GM12878 (cell line): ENCODE measurements around the gene CEBPG. TPM values are rescaled to one million over a fixed set of nuclear protein-coding genes. Genes with fewer than 3 reads are reported as not detected.

ENCODE experiments used
- ATAC-seq: fragments of 200-7000 bp; cut with Tn5 transposase; 3 replicates; pipeline ENCODE4 v1.9.1; 2020; ENCODE audit warnings: mild to moderate bottlenecking, moderate library complexity
- BruUV-seq: library from RNA; stranded (reverse); fragments of 400-500 nt; replicated peaks from 2 replicates; lab custom pipeline; 2021; lab: Mats Ljungman, UMichigan
- CTCF ChIA-PET: fragments of 300-600 bp; sonication (Branson Sonifier 250); formaldehyde crosslinking; extraction: SDS; loops from one replicate; lab custom pipeline; 2021; ENCODE audit warnings: inconsistent platforms; lab: Yijun Ruan, JAX
- POLR2A ChIA-PET: fragments of 350-600 bp; formaldehyde crosslinking; extraction: SDS; loops from one replicate; lab custom pipeline; 2021; ENCODE audit warnings: inconsistent platforms; lab: Charles Lee
- RAD21 ChIA-PET: fragments of 300-600 bp; sonication (Branson Sonifier 250); formaldehyde crosslinking; loops from one replicate; lab custom pipeline; 2023; ENCODE audit warnings: antibody characterized with exemption; ENCODE audit not compliant: unreplicated experiment; lab: Charles Lee
- SMC1A ChIA-PET: fragments of 300-600 bp; sonication (Branson Sonifier 250); formaldehyde crosslinking; loops from one replicate; lab custom pipeline; 2023; ENCODE audit not compliant: unreplicated experiment, uncharacterized antibody; lab: Charles Lee
- DNase-seq: peaks from one replicate; pipeline ENCODE4 v3.0.0-alpha.2; 2011; ENCODE audit warnings: low read depth, low spot score
- FAIRE-seq: peaks from 3 replicates; lab custom pipeline; 2011; peaks lifted over from hg19 to GRCh38; lab: Jason Lieb, UNC
- H2AFZ ChIP-seq: 2 replicates; pipeline ENCODE4 v1.6.0; 2011; ENCODE audit warnings: low read depth, low read length, control low read depth; ENCODE audit not compliant: control insufficient read depth
- H3K27ac ChIP-seq: 2 replicates; pipeline ENCODE4 v1.5.1; 2011; ENCODE audit warnings: control low read depth; ENCODE audit not compliant: control insufficient read depth, insufficient read depth
- H3K27me3 ChIP-seq, 2 experiments: replicated peaks in 1 of 2; 2 replicates each; pipeline versions ENCODE4 v1.6.0 to v1.6.1; 2011; ENCODE audit warnings: low read length in 1 of 2; ENCODE audit not compliant: control insufficient read depth in 2 of 2, insufficient read depth in 2 of 2
- H3K36me3 ChIP-seq, 2 experiments: 2 replicates each; pipeline ENCODE4 v1.5.1; 2011; ENCODE audit warnings: low read length in 1 of 2; ENCODE audit not compliant: control insufficient read depth in 2 of 2, insufficient read depth in 2 of 2
- H3K4me1 ChIP-seq: 2 replicates; pipeline ENCODE4 v1.6.1; 2011; ENCODE audit warnings: mild to moderate bottlenecking, low read length, moderate library complexity, mixed read lengths; ENCODE audit not compliant: control insufficient read depth, insufficient read depth
- H3K4me2 ChIP-seq: 2 replicates; pipeline ENCODE4 v1.6.0; 2011; ENCODE audit warnings: control low read depth; ENCODE audit not compliant: control insufficient read depth, insufficient read depth
- H3K4me3 ChIP-seq: fragments of 200-600 bp; sonication (generic); 2 replicates; pipeline ENCODE4 v1.5.1; 2016
- H3K79me2 ChIP-seq: 2 replicates; pipeline ENCODE4 v1.6.0; 2011; ENCODE audit warnings: low read length; ENCODE audit not compliant: control insufficient read depth, insufficient read depth
- H3K9ac ChIP-seq: 2 replicates; pipeline ENCODE4 v1.8.0; 2011; ENCODE audit warnings: low read length, control low read depth, mixed read lengths; ENCODE audit not compliant: control insufficient read depth, insufficient read depth
- H3K9me3 ChIP-seq: replicated peaks from 3 replicates; pipeline ENCODE4 v1.5.1; 2011; ENCODE audit warnings: mild to moderate bottlenecking, low read length; ENCODE audit not compliant: control insufficient read depth, insufficient read depth
- H4K20me1 ChIP-seq: 2 replicates; pipeline ENCODE4 v1.6.0; 2011; ENCODE audit not compliant: control insufficient read depth, insufficient read depth
- BCL11A ChIP-seq: IDR thresholded peaks from 2 replicates; pipeline ENCODE4 v1.6.1; 2011; ENCODE audit warnings: low read depth, low read length
- IKZF1 ChIP-seq: fragments of 450-650 bp; conservative IDR thresholded peaks from 2 replicates; pipeline ENCODE4 v1.6.1; 2017; ENCODE audit warnings: antibody characterized with exemption, mild to moderate bottlenecking
- JUND ChIP-seq: IDR thresholded peaks from 2 replicates; pipeline ENCODE4 v1.6.1; 2012; ENCODE audit warnings: low read depth, mild to moderate bottlenecking, low read length, improper control_type of control experiment, moderate library complexity
- KAT2A ChIP-seq: conservative IDR thresholded peaks from 2 replicates; pipeline ENCODE4 v1.6.1; 2011; ENCODE audit warnings: low read depth, low read length; ENCODE audit not compliant: control insufficient read depth
- KDM1A ChIP-seq: fragments of 200-600 bp; sonication (generic); IDR thresholded peaks from 2 replicates; pipeline ENCODE4 v1.6.1; 2016; ENCODE audit warnings: borderline replicate concordance
- NR2C1 ChIP-seq: fragments of 450-650 bp; IDR thresholded peaks from 2 replicates; pipeline ENCODE4 v1.6.1; 2017; ENCODE audit warnings: antibody characterized with exemption, mild to moderate bottlenecking, moderate library complexity
- RB1 ChIP-seq: fragments of 450-650 bp; formaldehyde crosslinking; IDR thresholded peaks from 2 replicates; pipeline ENCODE4 v1.6.1; 2017; ENCODE audit warnings: mild to moderate bottlenecking, borderline replicate concordance
- ZNF24 ChIP-seq: fragments of 450-650 bp; IDR thresholded peaks from 2 replicates; pipeline ENCODE4 v1.6.1; 2017; ENCODE audit warnings: antibody characterized with exemption, mild to moderate bottlenecking
- WGBS: methylation state at CpG from one replicate; pipeline ENCODE4 v1.1.6; 2016; ENCODE audit warnings: low lambda C conversion rate; ENCODE audit not compliant: insufficient replicate concordance, insufficient coverage; ENCODE audit errors: missing lambda C conversion rate; 5-methylcytosine and 5-hydroxymethylcytosine counted together
- in situ Hi-C: fragments of 300-500 bp; cut with MboI; formaldehyde crosslinking; loops from 9 replicates; pipeline ENCODE4 v1.14.3; 2018; ENCODE audit warnings: mixed read lengths
- intact Hi-C: fragments of 100-400 bp; cut with micrococcal nuclease; formaldehyde crosslinking; loops from one replicate; pipeline ENCODE4 v1.14.2; 2022; ENCODE audit not compliant: unreplicated experiment
- polyA plus RNA-seq, 11 experiments: library from polyadenylated mRNA; depleted of rRNA in 4 of 11; unstranded in 6 of 11; stranded (reverse) in 5 of 11; fragments of >200 nt; fragmentation: Nextera tagmentation in 4 of 11; fragmentation: Illumina TruSeq in 1 of 11; extraction: Ambion mirVana in 4 of 11; extraction: Trizol in 1 of 11; gene quantifications; 1 replicate in 1 of 11; 2 replicates in 10 of 11; pipeline versions ENCODE4 v1.2.1 to v1.2.3, GENCODE V29; 2011 to 2016; ENCODE audit warnings: inconsistent platforms in 2 of 11, missing spikeins in 2 of 11, low read depth in 1 of 11
- total RNA-seq, 4 experiments: library from RNA; depleted of rRNA in 3 of 4; stranded (reverse); fragments of >200 nt in 3 of 4; fragmentation: Illumina TruSeq in 1 of 4; extraction: Trizol in 1 of 4; gene quantifications; 2 replicates each; pipeline versions ENCODE4 v1.2.1 to v1.2.3, GENCODE V29; 2013 to 2021
- TF ChIP-seq, protein P1 (sequence below): fragments of 450-650 bp; IDR thresholded peaks from 2 replicates; pipeline ENCODE4 v1.6.1; 2017; ENCODE audit warnings: mild to moderate bottlenecking, moderate library complexity
- TF ChIP-seq, protein P2 (sequence below): IDR thresholded peaks from 2 replicates; pipeline ENCODE4 v1.6.1; 2012; ENCODE audit warnings: improper control_type of control experiment, low read depth, low read length; ENCODE audit not compliant: insufficient replicate concordance
- TF ChIP-seq, protein P3 (sequence below): IDR thresholded peaks from 2 replicates; pipeline ENCODE4 v1.6.1; 2012; ENCODE audit warnings: low read depth, low read length, improper control_type of control experiment

The CEBPG gene
- total and polyA plus RNA-seq, 10 of the 15 experiments (the other 5 are each of a cell fraction or from before 2014, with no cell fraction given) = 5.2 to 22.4 (median 20.0) TPM

DNA sequence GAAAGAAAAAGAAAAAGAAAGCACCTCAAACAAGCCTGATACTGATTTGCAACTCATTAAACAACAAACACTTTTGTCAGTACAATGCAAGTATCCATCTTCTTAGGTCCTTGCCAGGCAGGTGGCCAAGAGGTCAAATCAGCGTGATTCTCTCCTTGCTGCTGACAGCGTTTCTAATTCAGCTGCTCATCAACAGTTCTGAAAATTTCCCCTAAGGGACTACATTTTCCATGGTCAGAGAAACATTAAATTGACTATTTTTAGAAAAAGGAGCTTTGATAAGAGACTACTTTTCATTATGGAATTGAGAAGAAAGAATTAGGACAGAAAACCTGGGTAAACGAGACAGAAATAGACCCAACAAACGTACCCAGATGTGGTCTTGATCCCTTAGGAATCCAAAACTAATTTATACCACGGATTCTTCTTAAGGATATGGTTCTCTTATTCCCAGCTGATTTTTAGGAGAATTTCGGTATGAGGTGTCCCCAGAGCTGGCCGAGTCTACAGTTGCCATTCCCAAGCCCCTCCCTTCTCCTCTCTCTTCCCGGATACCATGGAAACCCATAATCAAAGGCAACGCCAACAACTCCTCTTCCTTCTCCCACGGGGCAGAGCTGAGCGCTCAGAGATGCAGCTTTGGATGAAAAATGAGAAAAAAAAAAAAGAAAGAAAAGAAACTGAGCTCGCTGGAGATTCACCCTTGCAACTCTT is 29.5 kb upstream of the CEBPG start (continued):
- no peak for TF ChIP-seq BCL11A
- TF ChIP-seq JUND = no peak
- TF ChIP-seq KAT2A = no peak
- TF ChIP-seq NR2C1 = no peak

DNA sequence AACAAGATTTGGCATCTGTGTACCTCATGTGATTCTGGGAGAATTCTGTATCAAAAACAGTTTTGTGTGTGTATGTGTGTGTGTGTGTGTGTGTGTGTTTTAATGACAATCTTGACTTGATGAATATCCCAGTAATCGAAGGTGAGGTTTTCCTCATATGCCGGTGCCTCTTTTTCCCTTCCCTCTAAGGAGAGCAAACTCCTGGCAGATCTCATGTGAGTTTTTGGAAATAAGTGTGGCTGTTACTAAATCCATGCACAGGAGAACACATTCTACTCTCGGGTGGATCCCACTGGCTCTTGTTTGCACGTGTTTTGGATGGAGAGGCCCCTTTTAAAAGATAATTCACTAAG is 29.0 kb upstream of the CEBPG start:
- no TSS peak for BruUV-seq
- DNase-seq = no peak
- POLR2A ChIA-PET = no interaction called here
- 38% methylated on average over 4 of the region's 4 CpGs for WGBS
- no peak for FAIRE-seq
- intact Hi-C loops (no loop called here), in situ Hi-C loops (no loop called here)
- no peaks in the 10 kb centered on the region for H3K79me2 ChIP-seq
- H3K9ac ChIP-seq = no peak overlapping the region
- CTCF ChIA-PET = interaction anchor here (1.0 kb wide), 1 partner anchor 34 kb away, joined by 3 read pairs; no protein-coding TSS in a partner anchor
- no peaks in the 10 kb centered on the region for H3K27me3 ChIP-seq
- no peak overlapping the region for H3K27ac ChIP-seq
- H2AFZ ChIP-seq = no peak overlapping the region
- no peak overlapping the region for H3K4me3 ChIP-seq
- H3K4me1 ChIP-seq = no peaks in the 10 kb centered on the region
- H3K9me3 ChIP-seq = no peaks in the 10 kb centered on the region
- no peaks in the 10 kb centered on the region for H4K20me1 ChIP-seq
- SMC1A ChIA-PET = no interaction called here
- no peaks in the 10 kb centered on the region for H3K36me3 ChIP-seq
- no peak overlapping the region for H3K4me2 ChIP-seq
- no peak for ATAC-seq
- RAD21 ChIA-PET = no interaction called here
- TF ChIP-seq, protein P1, sequence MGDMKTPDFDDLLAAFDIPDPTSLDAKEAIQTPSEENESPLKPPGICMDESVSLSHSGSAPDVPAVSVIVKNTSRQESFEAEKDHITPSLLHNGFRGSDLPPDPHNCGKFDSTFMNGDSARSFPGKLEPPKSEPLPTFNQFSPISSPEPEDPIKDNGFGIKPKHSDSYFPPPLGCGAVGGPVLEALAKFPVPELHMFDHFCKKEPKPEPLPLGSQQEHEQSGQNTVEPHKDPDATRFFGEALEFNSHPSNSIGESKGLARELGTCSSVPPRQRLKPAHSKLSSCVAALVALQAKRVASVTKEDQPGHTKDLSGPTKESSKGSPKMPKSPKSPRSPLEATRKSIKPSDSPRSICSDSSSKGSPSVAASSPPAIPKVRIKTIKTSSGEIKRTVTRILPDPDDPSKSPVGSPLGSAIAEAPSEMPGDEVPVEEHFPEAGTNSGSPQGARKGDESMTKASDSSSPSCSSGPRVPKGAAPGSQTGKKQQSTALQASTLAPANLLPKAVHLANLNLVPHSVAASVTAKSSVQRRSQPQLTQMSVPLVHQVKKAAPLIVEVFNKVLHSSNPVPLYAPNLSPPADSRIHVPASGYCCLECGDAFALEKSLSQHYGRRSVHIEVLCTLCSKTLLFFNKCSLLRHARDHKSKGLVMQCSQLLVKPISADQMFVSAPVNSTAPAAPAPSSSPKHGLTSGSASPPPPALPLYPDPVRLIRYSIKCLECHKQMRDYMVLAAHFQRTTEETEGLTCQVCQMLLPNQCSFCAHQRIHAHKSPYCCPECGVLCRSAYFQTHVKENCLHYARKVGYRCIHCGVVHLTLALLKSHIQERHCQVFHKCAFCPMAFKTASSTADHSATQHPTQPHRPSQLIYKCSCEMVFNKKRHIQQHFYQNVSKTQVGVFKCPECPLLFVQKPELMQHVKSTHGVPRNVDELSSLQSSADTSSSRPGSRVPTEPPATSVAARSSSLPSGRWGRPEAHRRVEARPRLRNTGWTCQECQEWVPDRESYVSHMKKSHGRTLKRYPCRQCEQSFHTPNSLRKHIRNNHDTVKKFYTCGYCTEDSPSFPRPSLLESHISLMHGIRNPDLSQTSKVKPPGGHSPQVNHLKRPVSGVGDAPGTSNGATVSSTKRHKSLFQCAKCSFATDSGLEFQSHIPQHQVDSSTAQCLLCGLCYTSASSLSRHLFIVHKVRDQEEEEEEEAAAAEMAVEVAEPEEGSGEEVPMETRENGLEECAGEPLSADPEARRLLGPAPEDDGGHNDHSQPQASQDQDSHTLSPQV = no peak
- no peak for TF ChIP-seq IKZF1
- no peak for TF ChIP-seq KDM1A
- no peak for TF ChIP-seq ZNF24
- TF ChIP-seq RB1 = no peak
- TF ChIP-seq, protein P2, sequence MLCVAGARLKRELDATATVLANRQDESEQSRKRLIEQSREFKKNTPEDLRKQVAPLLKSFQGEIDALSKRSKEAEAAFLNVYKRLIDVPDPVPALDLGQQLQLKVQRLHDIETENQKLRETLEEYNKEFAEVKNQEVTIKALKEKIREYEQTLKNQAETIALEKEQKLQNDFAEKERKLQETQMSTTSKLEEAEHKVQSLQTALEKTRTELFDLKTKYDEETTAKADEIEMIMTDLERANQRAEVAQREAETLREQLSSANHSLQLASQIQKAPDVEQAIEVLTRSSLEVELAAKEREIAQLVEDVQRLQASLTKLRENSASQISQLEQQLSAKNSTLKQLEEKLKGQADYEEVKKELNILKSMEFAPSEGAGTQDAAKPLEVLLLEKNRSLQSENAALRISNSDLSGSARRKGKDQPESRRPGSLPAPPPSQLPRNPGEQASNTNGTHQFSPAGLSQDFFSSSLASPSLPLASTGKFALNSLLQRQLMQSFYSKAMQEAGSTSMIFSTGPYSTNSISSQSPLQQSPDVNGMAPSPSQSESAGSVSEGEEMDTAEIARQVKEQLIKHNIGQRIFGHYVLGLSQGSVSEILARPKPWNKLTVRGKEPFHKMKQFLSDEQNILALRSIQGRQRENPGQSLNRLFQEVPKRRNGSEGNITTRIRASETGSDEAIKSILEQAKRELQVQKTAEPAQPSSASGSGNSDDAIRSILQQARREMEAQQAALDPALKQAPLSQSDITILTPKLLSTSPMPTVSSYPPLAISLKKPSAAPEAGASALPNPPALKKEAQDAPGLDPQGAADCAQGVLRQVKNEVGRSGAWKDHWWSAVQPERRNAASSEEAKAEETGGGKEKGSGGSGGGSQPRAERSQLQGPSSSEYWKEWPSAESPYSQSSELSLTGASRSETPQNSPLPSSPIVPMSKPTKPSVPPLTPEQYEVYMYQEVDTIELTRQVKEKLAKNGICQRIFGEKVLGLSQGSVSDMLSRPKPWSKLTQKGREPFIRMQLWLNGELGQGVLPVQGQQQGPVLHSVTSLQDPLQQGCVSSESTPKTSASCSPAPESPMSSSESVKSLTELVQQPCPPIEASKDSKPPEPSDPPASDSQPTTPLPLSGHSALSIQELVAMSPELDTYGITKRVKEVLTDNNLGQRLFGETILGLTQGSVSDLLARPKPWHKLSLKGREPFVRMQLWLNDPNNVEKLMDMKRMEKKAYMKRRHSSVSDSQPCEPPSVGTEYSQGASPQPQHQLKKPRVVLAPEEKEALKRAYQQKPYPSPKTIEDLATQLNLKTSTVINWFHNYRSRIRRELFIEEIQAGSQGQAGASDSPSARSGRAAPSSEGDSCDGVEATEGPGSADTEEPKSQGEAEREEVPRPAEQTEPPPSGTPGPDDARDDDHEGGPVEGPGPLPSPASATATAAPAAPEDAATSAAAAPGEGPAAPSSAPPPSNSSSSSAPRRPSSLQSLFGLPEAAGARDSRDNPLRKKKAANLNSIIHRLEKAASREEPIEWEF = no peak
- TF ChIP-seq, protein P3, sequence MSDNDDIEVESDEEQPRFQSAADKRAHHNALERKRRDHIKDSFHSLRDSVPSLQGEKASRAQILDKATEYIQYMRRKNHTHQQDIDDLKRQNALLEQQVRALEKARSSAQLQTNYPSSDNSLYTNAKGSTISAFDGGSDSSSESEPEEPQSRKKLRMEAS = no peak
